ENCODE results near the gene DNAH1.

DNAH1 gene

DNA sequence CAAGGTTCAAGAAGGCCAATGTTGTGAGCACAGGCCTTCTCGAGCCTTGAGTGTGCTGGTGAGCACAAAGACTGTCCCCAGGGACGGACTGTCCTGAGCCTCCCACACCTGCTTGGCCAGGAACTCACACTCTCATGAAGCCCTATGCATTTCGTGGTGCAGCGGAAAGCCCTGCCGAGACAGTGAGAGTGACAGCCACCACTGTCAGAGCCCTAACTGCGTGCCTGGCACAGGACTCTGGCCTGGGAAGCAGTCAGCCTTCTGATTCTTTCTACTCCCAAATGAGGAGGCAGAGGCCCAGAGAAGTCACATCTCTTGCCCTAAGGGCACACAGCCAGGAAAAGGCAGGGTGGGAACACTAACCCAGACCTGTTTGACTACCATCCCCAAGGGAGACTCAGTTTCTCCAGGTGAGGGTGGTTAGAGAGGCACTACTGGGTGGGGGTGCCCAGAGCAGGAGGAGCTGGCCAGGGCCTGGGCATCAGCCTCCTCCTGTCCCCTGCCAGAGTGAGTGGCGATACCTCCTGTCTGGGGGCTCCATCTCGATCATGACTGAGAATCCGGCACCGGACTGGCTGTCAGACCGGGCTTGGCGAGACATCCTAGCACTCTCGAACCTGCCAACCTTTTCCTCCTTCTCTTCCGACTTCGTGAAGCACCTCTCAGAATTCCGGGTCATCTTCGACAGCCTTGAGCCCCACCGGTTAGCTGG is 78.0 kb downstream of the DNAH1 start:
- no peak for DNase-seq

DNA sequence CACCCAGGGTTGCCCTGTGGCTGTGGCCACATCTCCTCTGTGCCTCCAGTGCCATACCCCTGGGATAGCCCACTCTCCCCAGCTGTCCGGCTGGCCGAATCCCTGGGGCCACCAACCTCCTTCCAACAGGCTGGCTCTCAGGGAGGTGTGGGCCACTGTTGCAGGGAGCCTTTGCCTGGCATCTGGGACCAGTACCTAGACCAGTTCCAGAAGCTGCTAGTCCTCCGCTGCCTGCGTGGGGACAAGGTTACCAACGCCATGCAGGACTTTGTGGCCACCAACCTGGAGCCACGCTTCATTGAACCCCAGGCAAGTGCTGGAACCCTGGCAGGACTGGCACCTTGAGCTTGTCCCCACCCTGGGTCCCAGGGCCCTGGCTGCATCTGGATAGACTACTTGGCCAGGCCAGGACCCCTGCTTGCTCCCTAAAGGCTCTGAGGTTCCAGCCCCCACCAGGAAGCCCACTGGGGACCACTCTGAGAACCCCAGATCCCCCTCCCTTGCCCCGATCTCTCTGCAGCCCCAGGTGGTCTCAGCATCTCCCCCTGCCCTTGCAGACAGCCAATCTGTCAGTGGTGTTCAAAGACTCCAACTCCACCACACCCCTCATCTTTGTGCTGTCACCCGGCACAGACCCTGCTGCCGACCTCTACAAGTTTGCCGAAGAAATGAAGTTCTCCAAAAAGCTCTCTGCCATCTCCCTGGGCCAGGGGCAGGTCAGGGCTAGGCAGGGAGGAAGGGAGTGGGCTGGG is 78.8 kb downstream of the DNAH1 start:
- no peak for DNase-seq

DNA sequence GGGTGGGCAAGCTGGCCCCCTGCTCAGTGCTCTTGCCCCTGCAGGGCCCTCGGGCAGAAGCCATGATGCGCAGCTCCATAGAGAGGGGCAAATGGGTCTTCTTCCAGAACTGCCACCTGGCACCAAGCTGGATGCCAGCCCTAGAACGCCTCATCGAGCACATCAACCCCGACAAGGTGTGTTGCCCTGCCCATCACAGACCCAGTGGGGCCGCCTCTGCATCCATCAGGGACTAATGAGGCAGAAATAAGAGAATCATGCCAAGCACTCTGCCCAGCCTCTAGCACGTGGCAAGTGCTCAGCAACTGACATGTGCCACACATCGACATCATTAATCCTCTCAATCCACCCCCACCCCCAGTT is 79.4 kb downstream of the DNAH1 start:
- DNase-seq = no peak

DNA sequence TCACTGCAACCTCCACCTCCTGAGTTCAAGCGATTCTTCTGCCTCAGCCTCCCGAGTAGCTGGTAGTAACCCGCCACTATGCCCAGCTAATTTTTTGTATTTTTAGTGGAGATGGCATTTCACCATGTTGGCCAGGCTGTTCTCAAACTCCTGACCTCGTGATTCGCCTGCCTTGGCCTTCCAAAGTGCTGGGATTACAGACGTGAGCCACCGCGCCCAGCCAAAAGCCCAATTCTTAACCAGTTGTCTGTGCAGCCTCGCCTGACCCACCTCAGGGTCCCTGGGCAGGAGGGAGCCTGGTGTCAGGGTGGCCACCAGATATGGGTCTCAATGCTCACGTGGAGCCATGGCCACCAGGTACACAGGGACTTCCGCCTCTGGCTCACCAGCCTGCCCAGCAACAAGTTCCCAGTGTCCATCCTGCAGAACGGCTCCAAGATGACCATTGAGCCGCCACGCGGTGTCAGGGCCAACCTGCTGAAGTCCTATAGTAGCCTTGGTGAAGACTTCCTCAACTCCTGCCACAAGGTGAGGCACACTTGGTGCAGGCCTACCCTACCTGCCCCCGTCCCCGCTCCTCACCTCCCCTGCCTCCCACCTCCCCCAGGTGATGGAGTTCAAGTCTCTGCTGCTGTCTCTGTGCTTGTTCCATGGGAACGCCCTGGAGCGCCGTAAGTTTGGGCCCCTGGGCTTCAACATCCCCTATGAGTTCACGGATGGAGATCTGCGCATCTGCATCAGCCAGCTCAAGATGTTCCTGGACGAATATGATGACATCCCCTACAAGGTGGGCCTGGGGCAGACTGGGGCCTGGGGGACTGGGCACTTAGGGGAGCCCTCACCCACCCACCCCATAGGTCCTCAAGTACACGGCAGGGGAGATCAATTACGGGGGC is 80.1 kb downstream of the DNAH1 start:
- DNase-seq = no peak

DNA sequence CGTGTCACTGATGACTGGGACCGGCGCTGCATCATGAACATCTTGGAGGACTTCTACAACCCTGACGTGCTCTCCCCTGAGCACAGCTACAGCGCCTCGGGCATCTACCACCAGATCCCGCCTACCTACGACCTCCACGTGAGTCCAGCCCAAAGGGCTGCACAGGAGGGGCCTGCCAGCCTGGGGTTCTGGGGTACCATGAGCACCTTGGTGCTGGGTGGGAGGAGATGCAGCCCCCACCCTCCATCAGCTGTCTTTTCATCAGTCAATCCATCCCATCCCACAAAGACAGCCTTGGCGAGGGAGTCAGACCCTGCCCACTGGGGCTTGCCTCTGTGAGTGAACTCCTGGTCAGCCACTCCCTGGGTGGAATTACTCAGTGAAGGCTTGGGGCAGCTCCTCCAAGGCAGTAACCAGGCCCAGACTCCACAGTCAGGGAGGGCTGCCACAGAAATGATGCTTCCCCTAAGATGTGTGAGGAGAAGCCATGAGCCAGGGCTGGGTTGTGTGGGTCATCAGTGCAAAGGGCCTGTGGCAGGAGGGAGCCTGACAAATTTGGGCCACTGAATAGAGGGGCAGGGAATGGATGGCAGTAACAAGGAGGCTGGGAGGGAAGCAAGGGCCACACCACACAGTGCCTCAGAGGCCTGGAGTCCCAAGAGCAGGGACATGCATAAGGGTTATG is 80.9 kb downstream of the DNAH1 start:
- no peak for DNase-seq

DNA sequence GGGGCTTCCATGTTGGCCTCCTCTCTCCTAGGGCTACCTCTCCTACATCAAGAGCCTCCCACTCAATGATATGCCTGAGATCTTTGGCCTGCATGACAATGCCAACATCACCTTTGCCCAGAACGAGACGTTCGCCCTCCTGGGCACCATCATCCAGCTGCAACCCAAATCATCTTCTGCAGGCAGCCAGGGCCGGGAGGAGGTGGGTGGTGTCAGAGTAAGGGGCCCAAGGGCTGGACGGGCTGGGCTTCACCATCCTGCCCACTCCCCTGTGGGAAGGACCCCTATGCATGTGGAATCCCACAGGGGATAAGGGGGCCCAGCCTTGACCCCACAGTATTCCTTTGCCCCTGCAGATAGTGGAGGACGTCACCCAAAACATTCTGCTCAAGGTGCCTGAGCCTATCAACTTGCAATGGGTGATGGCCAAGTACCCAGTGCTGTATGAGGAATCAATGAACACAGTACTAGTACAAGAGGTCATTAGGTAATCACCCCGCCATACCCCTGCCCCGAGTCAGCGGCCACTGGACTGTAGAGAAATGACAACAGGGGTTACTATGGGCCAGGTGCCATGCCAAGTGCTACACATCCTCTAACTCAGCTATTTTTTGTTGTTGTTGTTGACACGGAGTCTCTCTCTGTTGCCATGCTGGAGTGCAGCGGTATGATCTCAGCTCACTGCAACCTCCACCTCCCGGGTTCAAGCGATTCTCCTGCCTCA is 81.7 kb downstream of the DNAH1 start:
- DNase-seq = no peak

DNA sequence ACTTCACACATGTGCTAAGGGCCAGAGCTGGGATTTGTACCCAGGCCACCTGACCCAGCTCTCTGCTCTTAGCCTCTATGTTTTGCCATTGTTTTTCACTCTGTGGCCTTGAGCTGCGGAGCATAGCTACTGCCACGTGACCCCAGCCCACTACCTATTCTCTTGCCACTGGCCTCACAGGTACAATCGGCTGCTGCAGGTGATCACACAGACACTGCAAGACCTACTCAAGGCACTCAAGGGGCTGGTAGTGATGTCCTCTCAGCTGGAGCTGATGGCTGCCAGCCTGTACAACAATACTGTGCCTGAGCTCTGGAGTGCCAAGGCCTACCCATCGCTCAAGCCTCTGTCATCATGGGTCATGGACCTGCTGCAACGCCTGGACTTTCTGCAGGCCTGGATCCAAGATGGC is 82.6 kb downstream of the DNAH1 start:
- DNase-seq = no peak

DNA sequence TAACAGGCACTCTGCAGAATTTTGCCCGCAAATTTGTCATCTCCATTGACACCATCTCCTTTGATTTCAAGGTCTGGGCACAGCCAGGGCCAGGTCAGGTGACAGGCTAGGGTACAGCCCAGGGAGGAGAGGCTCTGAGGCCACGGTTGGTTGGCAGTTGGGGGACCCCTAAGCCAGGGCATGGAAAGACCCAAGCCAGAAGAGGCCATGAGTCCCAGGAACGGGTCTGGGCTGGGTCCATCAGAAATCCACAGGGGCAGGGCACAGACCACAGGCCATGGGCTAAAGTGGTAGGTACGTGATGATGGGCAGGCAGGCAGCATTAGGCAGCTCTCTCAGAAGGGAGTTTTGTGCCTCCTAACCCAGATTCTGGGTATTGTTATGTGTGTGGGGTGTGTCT is 83.0 kb downstream of the DNAH1 start:
- DNase-seq = no peak

DNA sequence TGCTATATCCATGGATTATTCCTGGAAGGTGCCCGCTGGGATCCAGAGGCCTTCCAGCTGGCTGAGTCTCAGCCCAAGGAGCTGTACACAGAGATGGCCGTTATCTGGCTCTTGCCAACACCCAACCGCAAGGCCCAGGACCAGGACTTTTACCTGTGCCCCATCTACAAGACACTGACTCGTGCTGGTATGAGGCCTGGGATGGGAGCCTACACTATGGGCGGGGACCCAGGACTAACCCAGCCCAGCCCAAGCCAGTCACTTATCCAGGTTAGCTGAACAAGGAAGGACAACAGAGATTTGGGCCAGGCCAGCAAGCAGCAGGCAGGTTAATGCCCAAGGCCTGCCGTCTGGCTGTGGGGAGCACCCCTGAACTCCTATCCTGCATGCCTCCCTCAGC is 83.5 kb downstream of the DNAH1 start:
- DNase-seq = no peak

DNA sequence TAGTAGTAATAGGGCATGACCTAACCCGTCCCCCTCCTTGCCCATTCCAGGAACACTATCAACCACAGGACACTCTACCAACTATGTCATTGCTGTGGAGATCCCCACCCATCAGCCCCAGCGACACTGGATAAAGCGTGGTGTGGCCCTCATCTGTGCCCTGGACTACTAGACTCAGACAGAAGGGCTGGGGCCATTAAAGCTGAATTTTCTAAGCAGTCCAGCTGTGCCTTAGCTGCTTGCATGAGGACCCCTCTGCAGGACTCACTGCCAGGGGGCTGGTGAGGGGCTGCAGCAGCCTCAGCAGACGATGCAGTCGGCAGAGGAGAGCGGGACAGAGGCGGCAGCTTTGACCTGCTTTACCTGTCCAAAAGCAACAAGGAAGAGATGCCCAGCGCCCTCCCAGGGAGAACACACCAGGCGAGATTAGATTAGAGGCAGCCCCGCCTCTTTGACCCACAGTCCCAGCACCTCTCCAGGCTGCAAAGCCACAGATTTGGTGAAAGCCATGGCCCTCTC is 84.2 kb downstream of the DNAH1 start:
- no peak for DNase-seq

DNA sequence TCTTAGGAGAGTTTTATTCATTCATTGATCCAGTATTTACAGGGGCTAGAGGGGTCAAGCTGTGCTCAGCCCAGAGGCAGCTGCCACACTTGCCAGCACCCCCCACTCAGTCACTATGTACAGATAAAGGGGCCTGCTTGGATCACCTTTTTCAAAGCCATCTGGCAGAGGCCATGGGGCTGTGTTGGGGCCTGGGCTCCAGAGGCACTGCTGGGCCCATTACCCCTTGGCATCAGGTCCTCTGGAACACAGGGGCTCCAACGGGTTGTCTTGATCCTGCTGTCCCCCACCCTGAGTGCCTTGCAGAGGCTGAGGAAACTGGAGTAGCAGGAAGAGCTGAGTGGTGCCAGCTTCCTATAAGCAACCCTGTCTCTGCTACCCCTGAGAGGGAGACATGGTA is 84.9 kb downstream of the DNAH1 start:
- DNase-seq = no peak

DNA sequence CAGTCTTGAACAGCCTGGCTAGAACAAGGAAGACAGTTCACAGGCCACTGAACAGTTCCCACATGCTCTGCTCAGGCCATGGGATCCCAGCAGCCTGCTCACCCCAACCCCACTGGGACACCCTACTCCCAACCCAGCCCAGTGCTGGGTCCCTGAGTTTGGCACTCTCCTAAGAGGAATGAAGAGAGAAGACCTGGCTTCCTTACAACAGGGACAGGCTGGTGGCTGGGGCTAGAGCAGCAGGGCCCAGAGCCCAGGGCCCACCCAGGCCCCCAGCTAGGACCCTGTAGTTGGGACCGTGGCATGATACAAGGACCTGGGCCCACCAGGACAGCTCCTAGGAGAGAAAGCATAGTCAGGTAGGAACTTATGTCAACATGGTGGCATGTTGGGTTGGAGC is 85.4 kb downstream of the DNAH1 start:
- no peak for DNase-seq

DNA sequence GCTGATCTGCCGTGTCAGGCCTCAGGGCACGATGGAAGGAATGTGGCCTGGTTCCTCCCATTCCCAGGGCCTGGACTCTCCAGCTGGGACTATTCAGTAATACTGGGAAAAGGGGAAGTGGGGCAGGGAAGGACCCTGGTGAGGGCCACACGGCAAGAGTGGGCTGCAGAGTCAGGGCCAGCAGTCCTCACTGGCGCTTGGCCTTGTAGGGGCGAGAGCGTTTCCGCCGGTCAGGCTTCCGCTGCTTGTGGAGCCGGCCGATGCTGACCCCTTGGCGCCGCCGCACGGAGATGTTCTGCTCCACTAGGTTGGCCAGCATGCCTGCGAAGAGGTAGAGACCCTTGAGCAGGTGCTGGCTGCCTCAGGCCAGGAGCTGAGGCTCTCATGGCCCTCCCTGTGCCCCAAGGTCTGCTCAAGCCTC is 86.0 kb downstream of the DNAH1 start:
- no peak for DNase-seq

DNA sequence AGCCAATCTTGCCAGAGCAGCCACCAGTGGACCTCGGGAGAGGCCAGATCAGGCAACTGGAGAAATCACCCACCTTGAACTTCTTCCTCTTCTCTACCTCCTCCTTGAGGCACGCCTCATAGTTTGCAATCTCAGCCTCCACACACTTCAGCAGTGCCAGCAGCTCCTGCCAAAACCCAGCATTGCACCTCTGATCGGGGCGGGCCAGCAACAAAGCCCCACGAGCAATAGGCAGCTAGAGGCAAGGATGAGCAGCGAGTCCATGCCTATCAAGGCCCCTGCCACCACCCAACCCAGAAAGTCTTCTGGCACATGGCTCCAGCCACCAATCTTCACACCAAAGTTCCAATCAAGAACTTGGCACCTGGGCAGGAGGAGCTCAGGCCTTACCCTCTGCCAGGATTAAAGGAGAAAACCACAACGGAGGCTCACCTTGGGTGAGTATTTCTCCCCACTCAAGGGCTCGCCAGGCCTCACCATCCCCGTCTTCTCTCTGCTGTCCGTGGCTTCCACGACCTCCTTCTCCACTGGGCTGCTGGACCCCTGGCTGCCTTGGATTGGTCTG is 86.7 kb downstream of the DNAH1 start:
- no peak for DNase-seq

DNA sequence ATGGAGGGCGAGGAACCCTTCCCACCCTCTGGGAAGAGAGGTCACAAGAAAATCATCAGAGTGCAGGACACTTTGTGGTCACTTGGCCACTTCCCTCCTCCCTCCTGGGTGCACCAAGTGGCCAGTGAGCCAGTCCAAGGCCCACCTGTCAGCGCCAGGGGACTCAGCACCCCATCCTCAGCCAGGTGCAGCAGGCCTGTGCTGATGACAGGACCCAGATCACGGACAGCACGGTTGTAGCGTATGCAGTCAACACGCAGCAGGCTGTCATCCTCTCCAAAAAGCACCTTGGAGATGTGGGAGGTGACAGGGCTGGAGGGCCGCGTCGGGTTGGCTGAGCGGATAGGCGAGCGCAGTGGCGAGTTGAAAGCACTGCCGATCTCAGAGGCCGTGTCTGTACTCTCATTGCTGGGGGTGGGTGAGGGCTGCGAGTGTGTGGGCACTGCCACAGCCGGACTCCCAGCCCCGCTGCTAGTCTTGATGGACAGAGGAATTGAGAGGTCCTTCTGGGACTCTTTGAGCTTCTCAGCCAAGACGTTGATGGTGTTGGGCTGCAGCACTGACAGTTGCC is 87.2 kb downstream of the DNAH1 start:
- no peak for DNase-seq

DNA sequence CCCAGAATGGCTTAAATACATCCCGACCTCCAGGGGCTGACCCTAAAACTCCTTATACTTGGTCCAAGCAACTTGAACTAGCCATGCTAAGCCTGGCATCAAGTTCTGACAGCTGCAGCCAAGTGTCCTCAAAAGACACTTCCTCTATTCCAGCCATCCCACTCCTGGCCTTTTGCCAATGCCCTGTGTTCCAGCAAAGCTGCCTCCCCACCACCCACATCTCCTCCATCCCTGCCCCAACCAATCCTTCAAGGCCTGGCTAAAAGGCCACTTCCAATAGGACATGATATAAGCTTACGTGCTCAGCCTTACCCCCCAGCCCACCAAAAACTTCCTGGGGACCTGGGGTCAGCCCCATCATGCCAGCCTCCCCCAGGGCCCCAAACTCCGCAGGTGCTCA is 87.8 kb downstream of the DNAH1 start:
- no peak for DNase-seq

DNA sequence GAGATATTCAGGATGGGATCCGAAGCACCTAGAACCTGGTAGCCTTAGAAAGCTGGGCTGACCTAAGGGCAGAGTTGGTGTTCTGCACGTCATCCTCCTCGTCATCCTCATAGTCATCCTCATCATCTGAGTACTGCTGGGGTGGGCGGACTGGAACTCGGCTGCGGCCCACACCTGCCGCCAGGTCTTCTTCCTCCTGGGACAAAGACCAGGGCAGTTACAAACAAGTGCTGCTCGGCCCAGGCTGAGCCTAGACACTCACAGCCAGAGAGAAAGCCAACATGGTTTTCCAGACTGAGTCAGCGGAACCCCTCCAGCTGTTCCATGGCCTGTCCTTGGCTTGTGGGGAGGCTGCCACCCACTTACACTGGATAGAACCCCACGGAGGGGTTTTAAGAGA is 88.3 kb downstream of the DNAH1 start:
- DNase-seq = no peak

DNA sequence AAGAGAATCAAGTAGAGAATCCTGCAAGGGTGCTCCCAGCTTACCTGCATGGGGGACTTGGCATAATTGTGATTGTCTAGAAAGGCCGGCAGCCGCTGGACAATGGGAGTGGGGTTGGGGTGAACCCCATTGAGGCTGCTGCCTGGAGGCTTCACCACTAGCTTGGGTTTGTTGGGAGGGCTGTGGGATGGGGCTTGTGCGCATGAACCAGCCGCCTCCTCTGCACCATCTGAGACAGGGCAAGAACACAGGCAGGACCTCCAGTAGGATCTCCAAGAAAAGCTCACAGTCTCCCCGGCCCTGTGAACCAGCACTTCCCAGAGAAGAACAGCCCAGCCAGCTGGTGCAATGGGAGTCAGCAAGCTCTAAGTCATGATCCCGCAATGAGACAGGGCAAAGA is 88.9 kb downstream of the DNAH1 start:
- DNase-seq = no peak

DNA sequence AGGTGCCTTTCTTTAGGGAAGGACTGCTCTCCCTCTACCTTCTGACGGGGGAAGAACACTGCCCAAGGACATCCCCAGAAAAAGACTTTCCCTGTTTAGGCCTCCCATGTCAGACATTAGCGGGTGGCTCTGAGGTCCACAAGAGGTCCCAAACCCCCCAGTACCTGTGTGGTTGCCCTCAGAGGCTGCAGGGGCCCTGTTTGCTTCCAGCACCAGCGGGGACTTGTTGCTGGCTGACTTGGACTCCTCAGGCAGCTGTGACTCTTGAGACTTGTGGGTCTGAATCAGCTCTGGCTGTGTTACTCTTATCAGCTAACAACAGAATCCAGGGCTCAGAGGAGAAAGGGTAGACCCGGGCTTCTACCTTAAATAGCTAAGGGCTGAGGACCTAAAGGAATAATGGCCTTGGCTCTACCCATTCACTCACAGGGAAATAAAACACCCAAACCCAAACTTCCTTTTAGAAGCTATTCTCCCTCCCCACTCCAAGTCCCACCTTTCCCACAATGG is 89.5 kb downstream of the DNAH1 start:
- no peak for DNase-seq

DNA sequence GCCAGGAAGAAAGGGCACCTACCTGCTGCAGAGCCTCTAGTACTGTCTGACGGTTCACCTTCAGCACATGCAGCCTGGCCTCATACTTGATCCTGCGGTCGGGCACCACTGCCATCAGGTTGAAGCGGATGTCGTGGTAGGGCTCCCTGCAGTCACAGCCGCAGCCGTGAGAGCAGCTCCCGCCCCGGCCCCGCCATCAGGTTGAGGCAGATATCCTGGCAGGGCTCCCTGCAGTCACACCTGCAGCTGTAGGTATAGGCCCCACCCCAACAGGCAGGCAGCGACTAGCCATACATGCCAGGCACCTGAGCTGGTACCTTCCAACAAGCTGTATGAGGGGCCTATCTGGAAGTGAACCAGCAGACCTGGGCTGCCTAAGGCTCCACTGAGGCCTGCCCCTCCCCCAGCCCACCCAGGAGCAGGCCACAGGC is 90.1 kb downstream of the DNAH1 start:
- no peak for DNase-seq

Measured in central memory CD4-positive, alpha-beta T cell (primary cell).